ENCODE measurements around the gene FIGNL2.

Gene FIGNL2

GRCh38 chr12:51884676-51885229 is 36.2 kb upstream of the FIGNL2 start:
- Histone ChIP-seq H4K20me1 (ENCODE audit: insufficient read depth, low read length) (no peaks in the 10 kb centered on the region), H3K4me1 (ENCODE audit: insufficient read depth, low read length, severe bottlenecking) (peaks cover 5% of the 10 kb centered on the region), H3K27ac (ENCODE audit: low read depth, low read length, poor library complexity, severe bottlenecking) (no peak overlapping the region), H3K4me2 (ENCODE audit: low read length) (no peak overlapping the region), H3K36me3 (ENCODE audit: insufficient read depth, low read length) (no peaks in the 10 kb centered on the region; the same call in 1 of the 2 replicates), H3F3A (ENCODE audit: insufficient read depth, low read length) (no peaks in the 10 kb centered on the region), H3K79me2 (ENCODE audit: insufficient read depth, low read length) (no peaks in the 10 kb centered on the region), H3K9me3 (ENCODE audit: low read length) (no peaks in the 10 kb centered on the region), H3K27me3 (ENCODE audit: insufficient read depth, low read length) (no peaks in the 10 kb centered on the region), H3K9me2 (ENCODE audit: low read depth, low read length) (no peaks in the 10 kb centered on the region), H2AFZ (ENCODE audit: low read length) (no peak overlapping the region), H3K4me3 (ENCODE audit: low read depth, low read length, poor library complexity, severe bottlenecking) (no peak overlapping the region), H3K9ac (ENCODE audit: low read length) (no peak overlapping the region)
- TF ChIP-seq CTCF (IDR thresholded peaks at IDR 0.05; ENCODE audit: low read length): no peak

GRCh38 chr12:51883998-51884675 is 35.6 kb upstream of the FIGNL2 start:
- no peaks in the 10 kb centered on the region; the same call in 1 of the 2 replicates for H3K36me3 ChIP-seq (ENCODE audit: insufficient read depth, low read length)
- H3K9ac ChIP-seq (ENCODE audit: low read length): no peak overlapping the region
- H4K20me1 ChIP-seq (ENCODE audit: insufficient read depth, low read length): no peaks in the 10 kb centered on the region
- H3K27ac ChIP-seq (ENCODE audit: low read depth, low read length, poor library complexity, severe bottlenecking): no peak overlapping the region
- H2AFZ ChIP-seq (ENCODE audit: low read length): no peak overlapping the region
- H3K27me3 ChIP-seq (ENCODE audit: insufficient read depth, low read length): no peaks in the 10 kb centered on the region
- TF ChIP-seq CTCF (IDR thresholded peaks at IDR 0.05; ENCODE audit: low read length) (no peak), EZH2 (IDR thresholded peaks at IDR 0.05; ENCODE audit: borderline replicate concordance, low read length) (no peak)
- no peaks in the 10 kb centered on the region for H3K9me2 ChIP-seq (ENCODE audit: low read depth, low read length)
- no peaks in the 10 kb centered on the region for H3K79me2 ChIP-seq (ENCODE audit: insufficient read depth, low read length)
- H3F3A ChIP-seq (ENCODE audit: insufficient read depth, low read length): no peaks in the 10 kb centered on the region
- H3K4me1 ChIP-seq (ENCODE audit: insufficient read depth, low read length, severe bottlenecking): peaks cover 5% of the 10 kb centered on the region
- no peak overlapping the region for H3K4me3 ChIP-seq (ENCODE audit: low read depth, low read length, poor library complexity, severe bottlenecking)
- no peaks in the 10 kb centered on the region for H3K9me3 ChIP-seq (ENCODE audit: low read length)
- no peak overlapping the region for H3K4me2 ChIP-seq (ENCODE audit: low read length)

GRCh38 chr12:51883295-51883694 is 34.8 kb upstream of the FIGNL2 start:
- peaks cover 5% of the 10 kb centered on the region for H3K4me1 ChIP-seq (ENCODE audit: insufficient read depth, low read length, severe bottlenecking)
- no peaks in the 10 kb centered on the region for H3K27me3 ChIP-seq (ENCODE audit: insufficient read depth, low read length)
- no peaks in the 10 kb centered on the region for H3F3A ChIP-seq (ENCODE audit: insufficient read depth, low read length)
- H2AFZ ChIP-seq (ENCODE audit: low read length): no peak overlapping the region
- no peak overlapping the region for H3K9ac ChIP-seq (ENCODE audit: low read length)
- no peaks in the 10 kb centered on the region for H3K79me2 ChIP-seq (ENCODE audit: insufficient read depth, low read length)
- no peaks in the 10 kb centered on the region for H3K9me3 ChIP-seq (ENCODE audit: low read length)
- no peaks in the 10 kb centered on the region; the same call in 1 of the 2 replicates for H3K36me3 ChIP-seq (ENCODE audit: insufficient read depth, low read length)
- no peak overlapping the region for H3K4me3 ChIP-seq (ENCODE audit: low read depth, low read length, poor library complexity, severe bottlenecking)
- no peaks in the 10 kb centered on the region for H4K20me1 ChIP-seq (ENCODE audit: insufficient read depth, low read length)
- TF ChIP-seq EZH2 (IDR thresholded peaks at IDR 0.05; ENCODE audit: borderline replicate concordance, low read length) (no peak), CTCF (IDR thresholded peaks at IDR 0.05; ENCODE audit: low read length) (no peak)
- H3K4me2 ChIP-seq (ENCODE audit: low read length): no peak overlapping the region
- H3K9me2 ChIP-seq (ENCODE audit: low read depth, low read length): no peaks in the 10 kb centered on the region
- no peak overlapping the region for H3K27ac ChIP-seq (ENCODE audit: low read depth, low read length, poor library complexity, severe bottlenecking)

Data from OCI-LY1 (cell line).